A673 (cell line): ENCODE results near the gene MYO1E. TPM values are rescaled to one million over a fixed set of nuclear protein-coding genes. Genes with fewer than 3 reads are reported as not detected.

ENCODE experiments used
- BruUV-seq: library from RNA; stranded (reverse); fragments of 400-500 nt; replicated peaks from 2 replicates; lab custom pipeline; 2021; lab: Mats Ljungman, UMichigan
- CTCF ChIA-PET: fragments of 300-600 bp; sonication (Branson Sonifier 250); formaldehyde crosslinking; loops from one replicate; lab custom pipeline; 2022; ENCODE audit warnings: antibody characterized with exemption; lab: Charles Lee
- POLR2A ChIA-PET: fragments of 300-600 bp; sonication (Branson Sonifier 250); formaldehyde crosslinking; loops from one replicate; lab custom pipeline; 2022; ENCODE audit warnings: antibody characterized with exemption; ENCODE audit not compliant: low non-redundant PET; lab: Charles Lee
- DNase-seq: peaks from one replicate; pipeline ENCODE4 v3.0.0-alpha.2; 2015; ENCODE audit warnings: low spot score
- H3K27ac ChIP-seq: fragments of 200-600 bp; sonication (generic); 2 replicates; pipeline ENCODE4 v1.5.1; 2016; ENCODE audit warnings: mixed run types, low read depth, mild to moderate bottlenecking, mixed read lengths, antibody characterized with exemption, low read length; ENCODE audit not compliant: poor library complexity, severe bottlenecking
- H3K27me3 ChIP-seq: fragments of 200-600 bp; sonication (generic); replicated peaks from 2 replicates; pipeline ENCODE4 v1.6.1; 2017; ENCODE audit warnings: mixed run types, low read depth, mild to moderate bottlenecking, mixed read lengths, antibody characterized with exemption, low read length; ENCODE audit not compliant: insufficient read depth, poor library complexity
- H3K36me3 ChIP-seq: fragments of 200-600 bp; sonication (generic); 2 replicates; pipeline ENCODE4 v1.6.1; 2016; ENCODE audit warnings: mixed run types, mild to moderate bottlenecking, mixed read lengths, antibody characterized with exemption, low read length; ENCODE audit not compliant: insufficient read depth, poor library complexity, severe bottlenecking
- H3K4me1 ChIP-seq: fragments of 200-600 bp; sonication (generic); 2 replicates; pipeline ENCODE4 v1.6.1; 2017; ENCODE audit warnings: mixed run types, mild to moderate bottlenecking, mixed read lengths, antibody characterized with exemption, low read length; ENCODE audit not compliant: insufficient read depth, poor library complexity, severe bottlenecking
- H3K4me3 ChIP-seq: fragments of 200-600 bp; sonication (generic); 2 replicates; pipeline ENCODE4 v1.5.1; 2016; ENCODE audit warnings: low read depth, mixed run types, mild to moderate bottlenecking, mixed read lengths, low read length; ENCODE audit not compliant: poor library complexity, severe bottlenecking
- H3K9me3 ChIP-seq: fragments of 200-600 bp; sonication (generic); 2 replicates; pipeline ENCODE4 v1.6.1; 2016; ENCODE audit warnings: mixed run types, low read depth, mild to moderate bottlenecking, mixed read lengths, antibody characterized with exemption, low read length; ENCODE audit not compliant: poor library complexity, severe bottlenecking
- EZH2 ChIP-seq: fragments of 200-600 bp; sonication (generic); IDR thresholded peaks from 2 replicates; pipeline ENCODE4 v1.6.1; 2017; ENCODE audit warnings: borderline replicate concordance, low read depth, mild to moderate bottlenecking, mixed read lengths, antibody characterized with exemption, low read length; ENCODE audit not compliant: poor library complexity, severe bottlenecking
- intact Hi-C: fragments of 100-400 bp; cut with micrococcal nuclease; formaldehyde crosslinking; loops from one replicate; pipeline ENCODE4 v1.10.0; 2022; ENCODE audit not compliant: unreplicated experiment
- total RNA-seq: library from RNA; stranded (reverse); gene quantifications from 2 replicates; pipeline ENCODE4 v1.2.3, GENCODE V29; 2021
- TF ChIP-seq, protein P1 (sequence below): fragments of 300-800, 200-600 bp; sonication (generic); conservative IDR thresholded peaks from 2 replicates; pipeline ENCODE4 v1.5.1; 2017; ENCODE audit warnings: low read depth, mild to moderate bottlenecking, antibody characterized with exemption, low read length, moderate library complexity, mixed read lengths

MYO1E gene
- total RNA-seq, 1 experiment from 2014 or later, result 7.9 TPM

DNA sequence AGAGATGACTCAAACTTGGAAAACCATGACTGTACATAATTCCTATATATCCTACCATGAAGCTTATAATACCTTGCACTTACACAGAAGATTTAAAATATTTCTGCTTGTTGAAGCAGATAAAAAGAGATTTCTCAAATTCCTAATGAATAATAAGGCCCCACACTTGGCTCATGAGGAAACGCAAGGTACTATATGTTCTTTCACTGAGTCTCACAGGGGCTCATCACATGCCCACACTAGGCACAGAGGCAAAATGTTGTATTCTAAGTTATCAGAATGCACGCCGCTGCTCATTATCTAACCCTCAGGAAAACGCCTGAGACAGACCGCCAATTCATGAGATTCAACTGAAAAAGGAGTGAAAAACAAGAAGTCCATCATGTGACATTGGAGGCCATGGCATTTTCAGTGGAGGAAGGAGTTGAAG, 5.6 kb downstream of the MYO1E start:
- intact Hi-C loops, result no loop called here
- TF ChIP-seq EZH2, result no peak
- TF ChIP-seq, protein P1, sequence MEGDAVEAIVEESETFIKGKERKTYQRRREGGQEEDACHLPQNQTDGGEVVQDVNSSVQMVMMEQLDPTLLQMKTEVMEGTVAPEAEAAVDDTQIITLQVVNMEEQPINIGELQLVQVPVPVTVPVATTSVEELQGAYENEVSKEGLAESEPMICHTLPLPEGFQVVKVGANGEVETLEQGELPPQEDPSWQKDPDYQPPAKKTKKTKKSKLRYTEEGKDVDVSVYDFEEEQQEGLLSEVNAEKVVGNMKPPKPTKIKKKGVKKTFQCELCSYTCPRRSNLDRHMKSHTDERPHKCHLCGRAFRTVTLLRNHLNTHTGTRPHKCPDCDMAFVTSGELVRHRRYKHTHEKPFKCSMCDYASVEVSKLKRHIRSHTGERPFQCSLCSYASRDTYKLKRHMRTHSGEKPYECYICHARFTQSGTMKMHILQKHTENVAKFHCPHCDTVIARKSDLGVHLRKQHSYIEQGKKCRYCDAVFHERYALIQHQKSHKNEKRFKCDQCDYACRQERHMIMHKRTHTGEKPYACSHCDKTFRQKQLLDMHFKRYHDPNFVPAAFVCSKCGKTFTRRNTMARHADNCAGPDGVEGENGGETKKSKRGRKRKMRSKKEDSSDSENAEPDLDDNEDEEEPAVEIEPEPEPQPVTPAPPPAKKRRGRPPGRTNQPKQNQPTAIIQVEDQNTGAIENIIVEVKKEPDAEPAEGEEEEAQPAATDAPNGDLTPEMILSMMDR, result no peak
- ChIA-PET POLR2A (no interaction called here), CTCF (no interaction called here)
- Histone ChIP-seq H3K36me3 (no peaks in the 10 kb centered on the region), H3K9me3 (no peaks in the 10 kb centered on the region), H3K27ac (no peak overlapping the region), H3K4me1 (no peaks in the 10 kb centered on the region), H3K4me3 (no peak overlapping the region), H3K27me3 (peaks cover 14% of the 10 kb centered on the region)
- DNase-seq, result no peak
- BruUV-seq, result no TSS peak

DNA sequence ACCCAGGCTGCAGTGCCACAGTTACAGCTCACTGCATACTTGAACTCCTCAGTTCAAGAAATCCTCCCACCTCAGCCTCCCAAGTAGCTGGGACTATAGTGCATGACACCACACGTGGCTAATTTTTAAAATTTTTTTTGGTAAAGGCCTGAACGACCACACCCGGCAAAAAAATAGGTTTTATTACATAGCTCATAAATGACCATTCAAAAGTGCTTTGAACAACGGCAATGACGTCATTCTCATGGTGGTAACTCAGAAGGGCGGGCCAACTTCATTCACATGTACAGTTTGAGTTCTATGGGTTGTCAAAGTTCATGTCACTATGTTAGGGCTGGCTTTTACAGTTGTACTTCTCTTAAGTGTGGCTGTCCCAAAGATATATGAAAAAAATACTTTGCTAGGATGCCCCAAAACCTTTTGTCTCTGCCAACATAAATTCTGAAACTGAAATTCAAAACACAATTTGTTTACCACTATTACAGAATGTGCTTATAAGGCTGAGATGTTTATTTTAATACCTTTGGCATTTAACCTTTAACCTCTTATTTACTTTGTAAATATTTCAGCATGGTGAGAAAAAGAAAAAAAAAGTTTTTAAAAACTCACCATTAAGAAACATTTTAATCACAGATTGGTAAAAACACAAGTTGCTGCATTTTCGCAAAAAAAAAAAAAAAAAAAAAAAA, 6.2 kb downstream of the MYO1E start:
- ChIA-PET CTCF (no interaction called here), POLR2A (interaction anchor here (0.6 kb wide), 1 partner anchor 11 kb away, joined by 3 read pairs; no protein-coding TSS in a partner anchor)
- BruUV-seq, result no TSS peak
- Histone ChIP-seq H3K27ac (no peak overlapping the region), H3K36me3 (no peaks in the 10 kb centered on the region), H3K4me1 (no peaks in the 10 kb centered on the region), H3K9me3 (no peaks in the 10 kb centered on the region), H3K27me3 (peaks cover 11% of the 10 kb centered on the region), H3K4me3 (no peak overlapping the region)
- DNase-seq, result no peak
- TF ChIP-seq, protein P1, result no peak
- no peak for TF ChIP-seq EZH2
- intact Hi-C loops, result no loop called here

DNA sequence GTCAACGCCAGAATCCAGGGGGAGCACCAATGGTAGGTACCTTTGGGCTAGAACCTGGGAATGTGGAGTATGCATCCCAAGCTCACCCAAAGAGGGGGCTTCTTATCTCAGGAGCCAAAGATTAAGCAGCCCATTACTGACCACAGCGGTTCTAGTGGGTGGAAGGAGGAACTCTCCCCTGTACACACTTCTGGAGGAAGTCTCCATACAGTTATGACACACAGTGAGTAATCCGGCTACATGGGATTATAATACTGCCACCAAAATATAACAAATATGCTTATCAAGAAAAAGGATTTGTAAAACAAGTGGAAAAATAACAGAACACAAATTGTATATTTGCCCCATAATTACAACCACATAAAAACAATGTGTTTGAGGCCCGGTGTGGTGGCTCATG, 8.4 kb downstream of the MYO1E start:
- Histone ChIP-seq H3K4me1 (no peaks in the 10 kb centered on the region), H3K27me3 (no peaks in the 10 kb centered on the region), H3K36me3 (no peaks in the 10 kb centered on the region), H3K4me3 (no peak overlapping the region), H3K9me3 (no peaks in the 10 kb centered on the region), H3K27ac (no peak overlapping the region)
- ChIA-PET CTCF (no interaction called here), POLR2A (no interaction called here)
- DNase-seq, result no peak
- TF ChIP-seq EZH2, result no peak
- TF ChIP-seq, protein P1, result no peak
- intact Hi-C loops, result no loop called here
- no TSS peak for BruUV-seq
